AG10803 (cell line): ENCODE data around the gene SDC4.

Source experiments
- DNase-seq: peaks from one replicate; pipeline ENCODE4 v3.0.0; 2010; ENCODE audit warnings: low read depth
- H3K4me3 ChIP-seq: 2 replicates; pipeline ENCODE4 v1.5.1; 2011; ENCODE audit warnings: mild to moderate bottlenecking, low read length, control low read depth
- CTCF ChIP-seq: conservative IDR thresholded peaks from 2 replicates; pipeline ENCODE4 v1.5.1; 2011; ENCODE audit warnings: mild to moderate bottlenecking, low read length, control low read depth, inconsistent platforms

Gene SDC4

GRCh38 chr20:45343532-45344167, 4.6 kb downstream of the SDC4 start:
- no peak for TF ChIP-seq CTCF
- H3K4me3 ChIP-seq = peak overlapping the region; percentile 97
- no peak for DNase-seq

DNA sequence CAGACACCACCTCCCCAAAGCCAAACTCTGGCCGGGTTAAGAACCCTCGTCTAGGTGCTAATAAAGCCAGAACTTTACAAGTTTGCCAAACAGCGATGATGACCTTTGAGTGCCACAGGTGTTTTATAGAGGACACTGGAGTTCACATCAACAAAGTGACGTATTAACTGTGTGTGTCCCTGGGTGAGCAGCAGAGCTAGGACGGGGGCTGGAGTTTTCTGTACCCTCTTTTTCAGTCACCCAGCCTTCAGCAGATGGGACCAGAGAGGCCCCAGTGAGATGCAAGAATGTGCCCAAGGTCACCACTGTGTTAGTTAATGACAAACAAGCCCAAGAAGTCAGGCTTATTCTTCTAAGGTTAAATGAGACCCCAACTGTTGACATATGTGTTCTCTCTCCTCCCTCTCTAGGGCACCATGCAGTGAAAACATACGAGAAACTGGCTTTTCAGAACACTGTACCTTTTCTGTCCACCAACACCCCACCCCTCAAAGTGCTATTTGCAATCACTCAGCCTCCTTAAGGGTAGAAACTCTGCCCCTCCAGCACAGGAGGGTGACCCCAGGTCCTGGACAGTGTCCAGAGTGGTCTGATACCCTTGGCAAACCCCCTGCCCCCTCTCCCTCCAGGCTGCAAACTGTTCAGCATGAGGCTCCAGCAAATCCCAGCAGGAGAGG, 5.2 kb downstream of the SDC4 start:
- H3K4me3 ChIP-seq = peak overlapping the region; percentile 97
- no peak for TF ChIP-seq CTCF

DNA sequence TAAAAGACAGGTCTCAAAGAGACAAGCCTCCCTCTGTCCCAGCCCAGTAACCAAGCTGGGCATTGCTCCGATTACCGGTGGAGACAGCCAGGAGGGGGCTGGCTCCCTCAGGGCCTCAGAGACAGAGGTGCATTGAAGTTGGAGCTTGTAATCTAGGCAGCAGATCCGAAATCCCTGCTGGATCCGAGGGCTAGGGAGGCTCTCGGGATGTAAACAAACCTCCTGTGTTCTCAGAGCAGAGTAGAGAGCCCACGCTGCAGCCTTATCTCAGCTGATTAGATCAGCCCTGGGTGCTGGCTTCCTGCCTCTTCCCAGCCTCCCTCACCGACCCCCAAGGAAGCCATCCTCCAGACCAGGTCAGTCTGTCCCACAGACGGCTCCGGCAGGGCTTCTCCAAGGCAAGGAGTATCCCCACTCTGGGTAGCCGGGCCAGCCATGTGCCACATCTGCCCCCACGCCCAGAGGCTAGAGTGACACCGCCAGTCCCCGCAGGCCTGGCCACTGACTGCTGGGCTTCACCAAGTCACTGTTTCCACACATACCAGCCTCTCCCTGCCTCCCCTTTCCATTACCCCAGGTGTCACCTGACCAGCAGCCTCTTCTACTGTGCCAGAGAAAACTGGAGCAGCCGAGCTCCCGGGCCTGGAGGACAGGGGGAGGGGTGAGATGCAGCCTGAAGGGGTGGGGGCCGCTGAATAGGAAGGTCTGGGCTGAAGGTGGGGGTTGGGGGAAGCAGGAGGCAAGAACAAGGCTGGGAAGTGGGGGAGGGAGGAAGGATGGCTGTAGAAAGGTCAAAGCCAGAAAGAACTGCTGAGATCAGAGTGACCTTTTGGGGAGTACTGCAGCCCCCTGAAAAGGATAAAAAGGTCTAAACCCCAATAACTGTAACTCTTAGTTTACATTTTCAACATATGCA, 6.0 kb downstream of the SDC4 start:
- TF ChIP-seq CTCF = no peak
- peak overlapping the region; percentile 97 for H3K4me3 ChIP-seq
- DNase-seq = no peak

More for the DNA sequence above, 5.2 kb downstream of the SDC4 start:
- no peak for DNase-seq

DNA sequence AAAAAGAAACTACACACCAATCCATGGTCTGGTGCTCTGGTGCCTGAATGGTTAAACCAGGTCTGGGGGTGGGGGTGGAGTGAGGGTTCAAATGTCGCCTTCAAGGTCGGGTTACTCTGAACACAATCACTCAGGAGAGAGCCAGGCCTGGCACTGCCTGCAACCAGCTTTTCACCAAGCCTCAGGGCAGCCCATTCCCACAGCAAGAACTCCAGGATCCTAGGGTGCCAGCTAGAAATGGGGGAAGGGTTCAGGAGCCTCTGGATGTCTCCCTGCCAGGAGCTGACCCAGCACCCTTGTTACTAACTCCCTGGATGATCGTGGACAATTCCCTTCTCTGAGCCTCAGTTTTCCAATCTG, 6.7 kb downstream of the SDC4 start:
- DNase-seq = no peak
- H3K4me3 ChIP-seq = peak overlapping the region; percentile 97
- no peak for TF ChIP-seq CTCF

DNA sequence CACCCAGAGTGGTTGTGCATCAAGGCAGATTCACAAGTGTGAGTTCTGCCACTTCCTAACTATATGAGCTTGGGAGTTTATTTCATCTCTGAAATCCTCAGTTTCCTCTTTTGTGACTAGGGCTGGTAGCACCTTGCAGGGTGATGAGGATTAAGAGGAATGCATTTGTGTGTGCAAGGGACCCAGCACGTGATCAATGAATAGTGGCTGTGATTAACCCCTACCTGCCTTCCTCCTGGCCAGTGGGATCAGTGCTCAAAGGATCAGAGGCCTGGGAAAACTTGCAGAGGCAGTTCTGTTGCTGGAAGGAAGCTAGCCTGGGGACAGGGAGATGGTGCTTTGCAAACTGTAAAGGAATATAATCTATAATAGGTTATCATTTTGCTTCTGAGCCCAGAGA, 7.3 kb downstream of the SDC4 start:
- DNase-seq = no peak
- no peak for TF ChIP-seq CTCF
- H3K4me3 ChIP-seq = no peak overlapping the region

- H3K4me3 ChIP-seq = no peak overlapping the region
- TF ChIP-seq CTCF = no peak
- DNase-seq = no peak
Measured at GRCh38 chr20:45340236-45340847, 7.9 kb downstream of the SDC4 start.
